ENCODE results near the gene SOBP.

Gene SOBP

DNA sequence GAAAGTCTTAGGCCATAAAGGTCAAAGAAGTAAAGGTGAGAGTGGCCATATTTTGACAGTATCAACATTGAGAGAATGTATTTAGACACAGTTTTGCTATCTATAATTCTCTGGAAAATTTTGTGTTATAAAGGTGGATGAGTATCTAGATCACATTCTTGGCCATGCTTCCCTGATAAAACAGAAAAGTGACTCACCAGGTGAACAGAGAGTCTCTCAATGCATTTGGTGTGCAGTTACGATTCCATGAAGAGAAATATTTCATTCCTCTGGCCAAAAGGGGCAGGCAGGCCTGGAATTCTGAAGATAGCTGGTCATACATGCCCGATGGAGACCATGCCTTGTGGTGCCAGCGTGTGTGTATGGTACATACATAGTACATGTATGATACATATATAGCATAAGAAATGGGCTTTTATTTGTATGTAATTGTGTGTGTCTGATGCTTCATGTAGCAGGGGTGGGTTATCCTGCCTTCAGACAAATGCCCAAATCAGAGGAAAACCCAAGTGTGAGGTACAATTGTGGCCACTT, 164.0 kb downstream of the SOBP start:
- no peak overlapping the region for H3K27ac ChIP-seq
- no peak for TF ChIP-seq CTCF (conservative IDR thresholded peaks at IDR 0.05; ENCODE audit: low read depth, low read length)
- H3K36me3 ChIP-seq (ENCODE audit: insufficient read depth): no peaks in the 10 kb centered on the region
- H3K9ac ChIP-seq: no peak overlapping the region
- H4K20me1 ChIP-seq (ENCODE audit: insufficient read depth): no peaks in the 10 kb centered on the region
- H2AFZ ChIP-seq (ENCODE audit: low read depth): no peak overlapping the region
- H3K4me1 ChIP-seq (ENCODE audit: low read depth, poor library complexity, severe bottlenecking): peaks cover 38% of the 10 kb centered on the region
- no peak overlapping the region for H3K4me3 ChIP-seq (IDR thresholded peaks at IDR 0.05; ENCODE audit: insufficient read depth, low read depth, low read length)
- H3K79me2 ChIP-seq (ENCODE audit: insufficient read depth, low read depth): no peaks in the 10 kb centered on the region
- no peaks in the 10 kb centered on the region for H3K27me3 ChIP-seq (ENCODE audit: insufficient read depth, low read depth)
- no peak overlapping the region for H3K4me2 ChIP-seq

DNA sequence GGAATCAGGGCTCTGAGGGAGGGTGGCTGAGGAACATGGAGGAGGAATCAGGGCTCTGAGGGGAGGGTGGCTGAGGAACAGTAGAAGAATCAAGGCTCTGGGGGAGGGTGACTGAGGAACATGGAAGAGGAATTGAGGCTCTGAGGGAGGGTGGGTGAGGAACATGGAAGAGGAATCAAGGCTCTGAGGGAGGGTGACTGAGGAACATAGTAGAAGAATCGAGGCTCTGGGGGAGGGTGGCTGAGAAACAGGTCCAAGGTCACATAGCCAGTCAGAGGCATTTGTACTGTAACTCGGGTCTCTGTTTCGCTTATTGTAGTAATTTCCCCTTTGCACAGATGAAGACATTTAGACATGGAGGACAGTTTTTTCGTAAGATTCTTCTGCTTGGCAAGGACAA, 164.8 kb downstream of the SOBP start:
- Histone ChIP-seq H3K27me3 (ENCODE audit: insufficient read depth, low read depth) (no peaks in the 10 kb centered on the region), H3K4me3 (IDR thresholded peaks at IDR 0.05; ENCODE audit: insufficient read depth, low read depth, low read length) (no peak overlapping the region), H3K36me3 (ENCODE audit: insufficient read depth) (no peaks in the 10 kb centered on the region), H4K20me1 (ENCODE audit: insufficient read depth) (no peaks in the 10 kb centered on the region), H3K4me1 (ENCODE audit: low read depth, poor library complexity, severe bottlenecking) (peaks cover 41% of the 10 kb centered on the region), H3K79me2 (ENCODE audit: insufficient read depth, low read depth) (no peaks in the 10 kb centered on the region), H2AFZ (ENCODE audit: low read depth) (no peak overlapping the region), H3K9ac (no peak overlapping the region), H3K27ac (no peak overlapping the region), H3K4me2 (no peak overlapping the region)
- no peak for TF ChIP-seq CTCF (conservative IDR thresholded peaks at IDR 0.05; ENCODE audit: low read depth, low read length)

- peak; percentile 43 for TF ChIP-seq CTCF (conservative IDR thresholded peaks at IDR 0.05; ENCODE audit: low read depth, low read length)
- H3K4me1 ChIP-seq (ENCODE audit: low read depth, poor library complexity, severe bottlenecking): peaks cover 41% of the 10 kb centered on the region
- H3K27ac ChIP-seq: no peak overlapping the region
- no peak overlapping the region for H3K4me2 ChIP-seq
- no peaks in the 10 kb centered on the region for H3K79me2 ChIP-seq (ENCODE audit: insufficient read depth, low read depth)
- H2AFZ ChIP-seq (ENCODE audit: low read depth): no peak overlapping the region
- no peak overlapping the region for H3K4me3 ChIP-seq (IDR thresholded peaks at IDR 0.05; ENCODE audit: insufficient read depth, low read depth, low read length)
- no peaks in the 10 kb centered on the region for H3K27me3 ChIP-seq (ENCODE audit: insufficient read depth, low read depth)
- no peak overlapping the region for H3K9ac ChIP-seq
- H4K20me1 ChIP-seq (ENCODE audit: insufficient read depth): no peaks in the 10 kb centered on the region
- no peaks in the 10 kb centered on the region for H3K36me3 ChIP-seq (ENCODE audit: insufficient read depth)
Measured at GRCh38 chr6:107655245-107655644, 165.3 kb downstream of the SOBP start.

DNA sequence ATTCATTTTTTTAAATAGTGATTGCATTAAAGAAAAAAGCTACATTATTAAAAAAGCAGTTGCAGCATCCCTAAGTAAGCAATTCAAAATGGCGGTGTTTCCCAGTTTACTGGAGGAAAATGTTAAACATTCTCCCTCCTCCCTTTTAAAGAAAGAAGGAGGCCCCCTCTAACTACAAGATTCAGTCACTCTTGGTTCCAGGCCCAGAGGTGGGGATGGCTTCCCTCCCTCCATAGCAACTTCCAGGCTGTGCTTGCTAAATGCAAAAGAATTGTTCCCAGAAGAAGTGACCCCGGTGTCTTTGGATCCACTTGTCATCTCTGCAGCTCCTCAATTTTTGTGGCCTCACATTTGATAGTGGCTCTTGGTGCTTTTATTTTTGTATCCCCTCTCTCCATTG, 165.9 kb downstream of the SOBP start:
- Histone ChIP-seq H3K9ac (no peak overlapping the region), H3K36me3 (ENCODE audit: insufficient read depth) (no peaks in the 10 kb centered on the region), H3K79me2 (ENCODE audit: insufficient read depth, low read depth) (no peaks in the 10 kb centered on the region), H3K27ac (no peak overlapping the region), H2AFZ (ENCODE audit: low read depth) (no peak overlapping the region), H3K4me2 (peak overlapping the region; percentile 10; the same call in 1 of the 2 replicates), H3K4me1 (ENCODE audit: low read depth, poor library complexity, severe bottlenecking) (peaks cover 41% of the 10 kb centered on the region), H3K4me3 (IDR thresholded peaks at IDR 0.05; ENCODE audit: insufficient read depth, low read depth, low read length) (no peak overlapping the region), H4K20me1 (ENCODE audit: insufficient read depth) (no peaks in the 10 kb centered on the region), H3K27me3 (ENCODE audit: insufficient read depth, low read depth) (no peaks in the 10 kb centered on the region)
- no peak for TF ChIP-seq CTCF (conservative IDR thresholded peaks at IDR 0.05; ENCODE audit: low read depth, low read length)

Measured in KMS-11 (cell line).